Activated CD8-positive, alpha-beta T cell treated with anti-CD3 and anti-CD28 coated beads for 36 hours (primary cell): ENCODE results near the gene DCTN5. TPM values are rescaled to one million over a fixed set of nuclear protein-coding genes. Genes with fewer than 3 reads are reported as not detected.

Experiments used
- ATAC-seq: fragments of 200-7000 bp; cut with Tn5 transposase; one replicate; pipeline ENCODE4 v1.10.0; 2021; ENCODE audit warnings: mild to moderate bottlenecking, moderate library complexity
- CTCF ChIA-PET: fragments of 350-600 bp; sonication (Branson Sonifier 250); formaldehyde crosslinking; loops from one replicate; lab custom pipeline; 2021; ENCODE audit warnings: antibody characterized with exemption; lab: Charles Lee
- POLR2A ChIA-PET: fragments of 350-600 bp; sonication (Branson Sonifier 250); formaldehyde crosslinking; loops from one replicate; lab custom pipeline; 2021; ENCODE audit warnings: antibody characterized with exemption; lab: Charles Lee
- DNase-seq: peaks from one replicate; pipeline ENCODE4 v3.0.0-alpha.2; 2020
- H3K27ac Mint-ChIP-seq: one replicate; pipeline ENCODE4 v1.8.0; 2021; ENCODE audit warnings: mild to moderate bottlenecking, mixed read lengths
- H3K27me3 Mint-ChIP-seq: one replicate; pipeline ENCODE4 v1.8.0; 2021; ENCODE audit warnings: mixed read lengths
- H3K36me3 Mint-ChIP-seq: one replicate; pipeline ENCODE4 v1.8.0; 2021; ENCODE audit warnings: low read depth, mixed read lengths
- H3K4me1 Mint-ChIP-seq: one replicate; pipeline ENCODE4 v1.8.0; 2021; ENCODE audit warnings: low read depth, mixed read lengths
- H3K4me3 Mint-ChIP-seq: one replicate; pipeline ENCODE4 v1.8.0; 2021; ENCODE audit warnings: mild to moderate bottlenecking, moderate library complexity, mixed read lengths
- H3K9me3 Mint-ChIP-seq: one replicate; pipeline ENCODE4 v1.8.0; 2021; ENCODE audit warnings: mixed read lengths
- intact Hi-C: fragments of 100-400 bp; cut with micrococcal nuclease; formaldehyde crosslinking; loops from one replicate; pipeline ENCODE4 v1.10.0; 2022
- total RNA-seq, 2 experiments: library from RNA; stranded (reverse); gene quantifications; one replicate each; pipeline ENCODE4 v1.2.3, GENCODE V29; 2021
- TF ChIP-seq, protein P1 (sequence below): fragments of 200-600 bp; IDR thresholded peaks from one replicate; pipeline ENCODE4 v1.8.0; 2022; ENCODE audit warnings: antibody characterized with exemption, mild to moderate bottlenecking

Gene DCTN5
- total RNA-seq, 2 experiments from 2014 or later, result 51.3 to 54.1 TPM

DNA sequence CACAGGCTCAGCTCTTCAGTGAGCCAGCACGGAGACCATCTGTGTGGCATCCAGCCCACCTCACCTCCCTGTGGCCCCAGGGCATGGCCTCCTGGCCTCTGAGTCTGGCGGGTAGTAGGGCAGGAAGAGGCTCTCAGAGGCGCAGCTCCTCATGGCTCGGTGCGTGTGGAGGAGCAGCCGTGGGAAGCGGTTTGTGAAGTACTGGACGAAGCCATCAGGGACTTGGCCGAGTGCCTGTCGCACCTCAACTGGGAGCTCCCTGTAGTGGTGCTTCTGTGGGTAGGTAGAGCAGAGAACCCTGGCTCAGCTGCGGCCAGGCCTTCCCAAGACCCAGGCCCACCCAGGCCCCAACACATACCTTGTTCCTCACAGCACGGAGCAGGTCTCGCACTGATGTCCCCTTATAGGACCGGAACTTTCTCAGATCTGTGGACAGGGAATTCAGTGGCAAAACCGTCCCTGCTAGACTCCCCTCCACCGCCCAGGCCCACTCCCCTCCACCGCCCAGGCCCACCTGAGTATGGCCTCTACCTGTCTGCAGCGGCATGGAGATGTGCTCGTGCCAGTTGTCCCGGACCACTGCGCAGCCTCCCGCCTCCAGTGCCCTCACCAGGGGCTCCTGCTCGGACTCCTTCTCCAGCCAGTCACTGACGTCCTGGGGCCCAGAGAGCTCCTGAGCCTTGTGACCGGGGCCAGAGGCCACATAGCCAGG is 49.7 kb downstream of the DCTN5 start:
- H3K36me3 Mint-ChIP-seq, result peaks cover 33% of the 10 kb centered on the region
- ATAC-seq (no peak), DNase-seq (no peak)
- no peak overlapping the region for H3K4me3 Mint-ChIP-seq
- peaks cover 5% of the 10 kb centered on the region for H3K4me1 Mint-ChIP-seq
- peaks cover 3% of the 10 kb centered on the region for H3K27me3 Mint-ChIP-seq
- ChIA-PET CTCF (no interaction called here), POLR2A (interaction anchor here (4.7 kb wide), 1 partner anchor 11 kb away, joined by 19 read pairs; the partner anchor contains the start of gene PLK1)
- TF ChIP-seq, protein P1, sequence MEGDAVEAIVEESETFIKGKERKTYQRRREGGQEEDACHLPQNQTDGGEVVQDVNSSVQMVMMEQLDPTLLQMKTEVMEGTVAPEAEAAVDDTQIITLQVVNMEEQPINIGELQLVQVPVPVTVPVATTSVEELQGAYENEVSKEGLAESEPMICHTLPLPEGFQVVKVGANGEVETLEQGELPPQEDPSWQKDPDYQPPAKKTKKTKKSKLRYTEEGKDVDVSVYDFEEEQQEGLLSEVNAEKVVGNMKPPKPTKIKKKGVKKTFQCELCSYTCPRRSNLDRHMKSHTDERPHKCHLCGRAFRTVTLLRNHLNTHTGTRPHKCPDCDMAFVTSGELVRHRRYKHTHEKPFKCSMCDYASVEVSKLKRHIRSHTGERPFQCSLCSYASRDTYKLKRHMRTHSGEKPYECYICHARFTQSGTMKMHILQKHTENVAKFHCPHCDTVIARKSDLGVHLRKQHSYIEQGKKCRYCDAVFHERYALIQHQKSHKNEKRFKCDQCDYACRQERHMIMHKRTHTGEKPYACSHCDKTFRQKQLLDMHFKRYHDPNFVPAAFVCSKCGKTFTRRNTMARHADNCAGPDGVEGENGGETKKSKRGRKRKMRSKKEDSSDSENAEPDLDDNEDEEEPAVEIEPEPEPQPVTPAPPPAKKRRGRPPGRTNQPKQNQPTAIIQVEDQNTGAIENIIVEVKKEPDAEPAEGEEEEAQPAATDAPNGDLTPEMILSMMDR, result no peak
- intact Hi-C loops, result no loop called here
- H3K27ac Mint-ChIP-seq, result no peak overlapping the region
- no peaks in the 10 kb centered on the region for H3K9me3 Mint-ChIP-seq

DNA sequence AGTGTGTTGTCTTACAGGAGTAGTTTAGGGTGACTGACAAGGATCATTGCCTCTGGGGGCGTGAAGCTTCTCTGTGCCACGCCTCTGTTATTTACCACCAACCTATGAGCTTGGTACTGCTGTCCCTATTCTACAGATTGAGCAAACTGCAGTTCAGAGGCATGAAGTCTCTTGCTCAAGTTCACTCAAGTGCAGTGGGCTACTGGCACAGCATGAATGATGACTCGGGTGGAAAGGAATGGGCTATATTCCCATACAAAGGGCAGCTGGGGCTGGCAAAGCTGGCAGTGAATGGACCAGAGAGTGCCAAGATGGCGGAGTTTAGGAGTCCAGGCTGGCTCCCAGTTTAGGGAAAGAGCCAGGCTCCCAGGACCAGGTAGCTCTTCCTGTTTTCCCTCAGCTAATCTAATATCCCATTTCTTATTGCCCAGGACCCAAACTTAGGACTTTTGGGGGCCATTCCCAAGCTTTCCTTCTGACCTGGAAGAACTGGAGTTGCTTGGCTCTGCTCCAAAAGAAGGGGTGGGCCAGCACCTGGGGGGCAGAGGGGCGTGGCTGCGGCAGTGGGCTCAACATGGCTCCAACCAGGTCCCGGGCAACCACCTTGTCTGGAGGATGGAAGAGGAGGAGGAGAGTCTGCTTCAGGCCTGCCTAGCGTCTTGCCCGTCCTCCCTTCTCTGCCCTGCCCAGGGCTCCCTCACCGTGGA is 50.4 kb downstream of the DCTN5 start:
- H3K27ac Mint-ChIP-seq, result no peak overlapping the region
- ChIA-PET POLR2A (interaction anchor here (4.7 kb wide), 1 partner anchor 12 kb away, joined by 19 read pairs; the partner anchor contains the start of gene PLK1), CTCF (interaction anchor here (1.1 kb wide), 1 partner anchor 35 kb away, joined by 3 read pairs; no protein-coding TSS in a partner anchor)
- no peak for ATAC-seq
- H3K4me3 Mint-ChIP-seq, result no peak overlapping the region
- intact Hi-C loops, result no loop called here
- TF ChIP-seq, protein P1, result no peak
- peaks cover 32% of the 10 kb centered on the region for H3K36me3 Mint-ChIP-seq
- H3K9me3 Mint-ChIP-seq, result no peaks in the 10 kb centered on the region
- no peak for DNase-seq
- peaks cover 5% of the 10 kb centered on the region for H3K4me1 Mint-ChIP-seq
- H3K27me3 Mint-ChIP-seq, result peaks cover 7% of the 10 kb centered on the region

DNA sequence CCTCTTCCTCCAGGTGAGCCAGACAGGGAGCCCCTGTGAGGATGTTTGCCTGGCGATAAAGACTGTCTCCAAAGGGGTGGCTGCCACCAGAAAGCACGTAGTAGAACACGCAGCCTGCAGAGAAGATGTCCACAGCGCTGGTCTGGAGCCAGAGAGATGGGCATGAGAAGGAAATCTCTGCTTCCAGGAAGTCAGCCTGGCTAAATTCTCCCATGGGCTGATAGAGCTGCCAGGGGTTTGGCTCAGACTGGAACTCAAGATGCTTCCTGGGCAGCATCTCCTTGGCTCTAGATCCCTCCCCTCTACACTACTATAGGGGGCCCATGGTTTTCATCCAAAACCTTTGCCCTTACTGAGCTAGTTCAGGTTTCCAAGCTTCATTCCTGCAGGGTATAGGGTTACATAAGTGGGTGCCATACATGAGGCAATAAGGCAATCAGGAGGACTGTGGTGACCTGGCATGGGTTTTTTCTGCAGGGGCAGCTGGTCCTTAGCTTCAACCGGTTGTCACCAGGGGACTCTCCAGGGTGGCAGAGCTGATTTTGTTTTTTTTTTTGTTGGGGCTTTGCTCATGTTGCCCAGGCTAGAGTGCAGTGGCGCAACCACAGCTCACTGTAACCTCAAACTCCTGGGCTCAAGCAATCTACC is 51.0 kb downstream of the DCTN5 start:
- Mint-ChIP-seq H3K4me3 (no peak overlapping the region), H3K27me3 (peaks cover 7% of the 10 kb centered on the region), H3K4me1 (peaks cover 5% of the 10 kb centered on the region), H3K36me3 (peaks cover 27% of the 10 kb centered on the region), H3K27ac (no peak overlapping the region), H3K9me3 (no peaks in the 10 kb centered on the region)
- CTCF ChIA-PET, result interaction anchor here (1.1 kb wide), 1 partner anchor 34 kb away, joined by 3 read pairs; no protein-coding TSS in a partner anchor
- TF ChIP-seq, protein P1, result no peak
- no peak for ATAC-seq
- intact Hi-C loops, result no loop called here
- no peak for DNase-seq
- POLR2A ChIA-PET, result interaction anchor here (4.7 kb wide), 1 partner anchor 13 kb away, joined by 19 read pairs; the partner anchor contains the start of gene PLK1

DNA sequence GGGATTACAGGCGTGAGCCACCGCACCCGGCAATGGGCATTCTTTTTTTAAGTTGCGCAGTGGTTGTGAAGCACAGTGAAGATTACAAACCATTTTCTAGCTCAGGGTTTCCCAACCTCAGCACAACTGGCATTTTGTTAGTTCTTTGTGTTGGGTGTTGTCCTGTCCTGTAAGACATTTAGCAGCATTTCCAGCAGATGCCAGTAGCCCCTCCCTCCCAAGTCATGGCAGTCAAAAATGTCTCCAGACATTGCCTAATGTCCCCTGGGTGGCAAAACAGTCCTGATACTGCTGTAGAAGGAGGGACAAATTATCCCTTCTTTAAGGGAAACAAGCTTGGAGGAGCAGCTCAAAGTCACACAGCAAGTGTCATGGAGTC is 53.0 kb downstream of the DCTN5 start:
- ChIA-PET CTCF (interaction anchor here (1.1 to 1.2 kb wide), 2 partner anchors 25 to 40 kb away, joined by 3 read pairs; no protein-coding TSS in a partner anchor), POLR2A (interaction anchor here (0.5 to 1.4 kb wide), 3 partner anchors 10 to 249 kb away, joined by 3 to 6 read pairs (median 3); no protein-coding TSS in a partner anchor)
- ATAC-seq (no peak), DNase-seq (no peak)
- Mint-ChIP-seq H3K9me3 (no peaks in the 10 kb centered on the region), H3K27ac (no peak overlapping the region), H3K4me1 (peaks cover 5% of the 10 kb centered on the region), H3K27me3 (peaks cover 7% of the 10 kb centered on the region), H3K36me3 (peaks cover 13% of the 10 kb centered on the region), H3K4me3 (no peak overlapping the region)
- intact Hi-C loops, result no loop called here
- TF ChIP-seq, protein P1, result no peak
